ENCODE results near the gene GPATCH1.
A peak's percentile ranks its signal among the peaks of the same experiment; 100 is the strongest.

The GPATCH1 gene

DNA sequence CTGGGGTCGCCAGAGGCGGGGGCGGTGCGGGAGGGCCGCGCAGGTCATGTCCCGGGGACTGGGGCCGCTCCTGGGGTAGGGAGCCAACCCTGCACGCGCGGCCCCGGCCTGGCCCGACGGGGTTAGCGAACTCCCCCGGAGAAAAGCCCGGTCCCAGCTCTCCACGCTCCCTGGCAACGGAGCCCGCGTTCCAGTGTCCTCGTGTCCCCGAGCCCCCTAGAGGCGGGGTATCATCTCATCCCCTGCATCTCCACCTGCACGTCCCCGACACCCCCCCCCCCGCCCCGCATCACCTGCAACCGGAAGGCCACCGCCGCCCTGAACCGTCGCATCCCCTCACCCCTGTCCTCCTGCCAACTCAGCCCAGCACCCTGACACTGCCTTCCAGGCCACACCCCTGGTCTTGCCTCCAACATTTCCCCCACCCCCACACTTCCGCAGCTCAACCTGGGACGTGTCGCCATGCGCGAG lies 53.6 kb downstream of the GPATCH1 start:
- peaks cover 12% of the 10 kb centered on the region for H3K36me3 ChIP-seq

DNA sequence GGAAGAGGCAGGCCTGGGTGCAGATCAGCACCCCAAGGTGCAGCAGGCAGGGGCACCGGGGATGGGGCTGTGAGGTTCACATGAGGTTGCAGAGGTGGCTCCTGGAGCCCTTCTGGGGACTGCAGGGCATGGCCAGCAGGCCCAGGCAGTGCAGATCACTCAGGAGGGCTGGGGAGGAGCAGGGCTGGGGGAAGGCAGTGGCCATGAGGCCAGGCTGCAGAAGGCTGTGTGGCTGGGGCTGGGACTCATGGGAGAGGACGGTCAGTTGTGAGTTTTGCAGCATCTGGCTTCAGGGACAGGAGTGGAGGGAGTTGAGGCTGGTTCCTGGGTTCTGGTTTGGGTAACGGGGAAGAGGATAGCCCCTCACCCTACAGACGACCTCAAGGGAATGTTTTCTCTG lies 58.2 kb downstream of the GPATCH1 start:
- Histone ChIP-seq H3K27ac (no peak overlapping the region), H3K9me3 (no peaks in the 10 kb centered on the region), H3K27me3 (peaks cover 16% of the 10 kb centered on the region), H3K36me3 (no peaks in the 10 kb centered on the region), H3K4me1 (ENCODE audit: control insufficient read depth in 1 of 2, insufficient read depth in 1 of 2, low read depth in 1 of 2, low read length in 1 of 2) (peaks cover 5 to 14% of the 10 kb centered on the region in 2 experiments), H3K4me3 (ENCODE audit: low read depth in 1 of 2, low read length in 1 of 2) (no peak overlapping the region)
- TF ChIP-seq, protein P1, sequence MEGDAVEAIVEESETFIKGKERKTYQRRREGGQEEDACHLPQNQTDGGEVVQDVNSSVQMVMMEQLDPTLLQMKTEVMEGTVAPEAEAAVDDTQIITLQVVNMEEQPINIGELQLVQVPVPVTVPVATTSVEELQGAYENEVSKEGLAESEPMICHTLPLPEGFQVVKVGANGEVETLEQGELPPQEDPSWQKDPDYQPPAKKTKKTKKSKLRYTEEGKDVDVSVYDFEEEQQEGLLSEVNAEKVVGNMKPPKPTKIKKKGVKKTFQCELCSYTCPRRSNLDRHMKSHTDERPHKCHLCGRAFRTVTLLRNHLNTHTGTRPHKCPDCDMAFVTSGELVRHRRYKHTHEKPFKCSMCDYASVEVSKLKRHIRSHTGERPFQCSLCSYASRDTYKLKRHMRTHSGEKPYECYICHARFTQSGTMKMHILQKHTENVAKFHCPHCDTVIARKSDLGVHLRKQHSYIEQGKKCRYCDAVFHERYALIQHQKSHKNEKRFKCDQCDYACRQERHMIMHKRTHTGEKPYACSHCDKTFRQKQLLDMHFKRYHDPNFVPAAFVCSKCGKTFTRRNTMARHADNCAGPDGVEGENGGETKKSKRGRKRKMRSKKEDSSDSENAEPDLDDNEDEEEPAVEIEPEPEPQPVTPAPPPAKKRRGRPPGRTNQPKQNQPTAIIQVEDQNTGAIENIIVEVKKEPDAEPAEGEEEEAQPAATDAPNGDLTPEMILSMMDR (IDR thresholded peaks at IDR 0.05), result no peak

More for the DNA sequence above, 53.6 kb downstream of the GPATCH1 start:
- Histone ChIP-seq H3K4me3 (ENCODE audit: low read depth in 1 of 2, low read length in 1 of 2) (peak overlapping the region in 1 of 2 experiments; percentile 24), H3K27me3 (peaks cover 25% of the 10 kb centered on the region), H3K4me1 (ENCODE audit: control insufficient read depth in 1 of 2, insufficient read depth in 1 of 2, low read depth in 1 of 2, low read length in 1 of 2) (peaks cover 0 to 7% of the 10 kb centered on the region in 2 experiments), H3K9me3 (no peaks in the 10 kb centered on the region), H3K27ac (no peak overlapping the region)
- TF ChIP-seq, protein P1 (IDR thresholded peaks at IDR 0.05), result no peak

DNA sequence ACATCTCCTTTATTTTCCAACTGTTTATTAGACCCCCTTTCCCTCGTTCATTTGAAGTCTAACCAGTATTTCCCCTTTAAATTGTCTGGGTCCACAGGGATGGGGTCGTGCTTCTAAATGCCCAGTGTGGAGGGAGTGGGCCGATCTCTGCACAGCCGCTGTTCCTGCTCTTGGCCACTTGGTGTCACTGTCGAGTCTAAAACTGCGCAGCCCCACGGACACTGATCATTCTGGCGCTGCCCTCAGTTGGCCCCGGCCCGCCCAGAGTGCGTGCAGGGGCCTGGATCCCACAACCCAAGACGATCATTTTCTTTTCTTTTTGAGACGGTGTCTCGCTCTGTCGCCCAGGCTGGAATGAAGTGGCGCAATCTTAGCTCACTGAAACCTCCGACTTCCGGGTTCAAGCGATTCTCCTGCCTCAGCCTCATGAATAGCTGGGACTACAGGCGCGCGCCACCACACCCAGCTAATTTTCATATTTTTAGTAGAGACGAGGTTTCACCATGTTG lies 63.0 kb downstream of the GPATCH1 start:
- TF ChIP-seq, protein P1 (IDR thresholded peaks at IDR 0.05), result peak; percentile 98
- H3K4me3 ChIP-seq (ENCODE audit: low read depth in 1 of 2, low read length in 1 of 2), result peak overlapping the region; percentile 58 to 67
- H3K9me3 ChIP-seq, result no peaks in the 10 kb centered on the region
- no peaks in the 10 kb centered on the region for H3K27me3 ChIP-seq
- H3K4me1 ChIP-seq (ENCODE audit: control insufficient read depth in 1 of 2, insufficient read depth in 1 of 2, low read depth in 1 of 2, low read length in 1 of 2), result peaks cover 11 to 12% of the 10 kb centered on the region in 2 experiments
- peak overlapping the region; percentile 36 for H3K27ac ChIP-seq
- H3K36me3 ChIP-seq, result no peaks in the 10 kb centered on the region

DNA sequence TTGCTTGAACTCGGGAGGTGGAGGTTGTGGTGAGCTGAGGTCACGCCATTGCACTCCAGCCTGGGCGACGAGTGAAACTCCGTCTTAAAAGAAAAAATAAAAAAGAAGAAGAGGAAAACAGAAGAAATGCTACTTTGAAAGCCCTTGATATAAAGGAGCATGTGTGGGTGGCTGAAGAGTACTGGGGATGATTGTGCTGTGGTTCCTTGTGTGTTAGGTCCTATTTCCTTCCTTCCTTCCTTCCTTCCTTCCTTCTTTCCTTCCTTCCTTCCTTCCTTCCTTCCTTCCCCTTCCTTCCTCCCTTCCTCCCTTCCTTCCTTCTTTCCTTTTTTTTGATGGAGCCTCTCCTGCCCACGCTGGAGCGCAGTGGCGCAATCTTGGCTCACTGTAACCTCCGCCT lies 65.2 kb downstream of the GPATCH1 start:
- no peaks in the 10 kb centered on the region for H3K27me3 ChIP-seq
- TF ChIP-seq, protein P1 (IDR thresholded peaks at IDR 0.05), result no peak
- no peaks in the 10 kb centered on the region for H3K36me3 ChIP-seq
- H3K4me1 ChIP-seq (ENCODE audit: control insufficient read depth in 1 of 2, insufficient read depth in 1 of 2, low read depth in 1 of 2, low read length in 1 of 2), result peaks cover 16 to 18% of the 10 kb centered on the region in 2 experiments
- no peak overlapping the region for H3K4me3 ChIP-seq (ENCODE audit: low read depth in 1 of 2, low read length in 1 of 2)
- no peak overlapping the region for H3K27ac ChIP-seq
- no peaks in the 10 kb centered on the region for H3K9me3 ChIP-seq

DNA sequence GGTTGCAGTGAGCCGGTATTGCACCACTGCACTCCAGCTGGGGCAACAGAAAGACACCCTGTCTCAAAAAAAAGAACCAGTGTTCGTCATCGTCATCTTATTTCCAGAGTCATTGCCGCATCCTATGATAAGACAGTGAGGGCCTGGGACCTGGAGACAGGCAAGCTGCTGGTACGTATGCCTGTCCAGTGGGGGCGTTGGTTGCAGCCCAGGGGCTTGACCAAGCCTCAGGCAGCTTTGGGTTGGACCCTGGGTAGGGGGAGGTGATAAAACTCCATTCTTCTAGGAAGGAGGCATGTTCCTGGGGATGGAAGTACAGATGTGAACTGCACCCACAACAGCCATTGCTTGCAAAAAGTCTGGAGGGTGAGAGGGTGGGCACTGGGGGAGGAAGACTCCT lies 66.6 kb downstream of the GPATCH1 start:
- H3K4me3 ChIP-seq (ENCODE audit: low read depth in 1 of 2, low read length in 1 of 2), result no peak overlapping the region
- H3K36me3 ChIP-seq, result no peaks in the 10 kb centered on the region
- peaks cover 28 to 29% of the 10 kb centered on the region in 2 experiments for H3K4me1 ChIP-seq (ENCODE audit: control insufficient read depth in 1 of 2, insufficient read depth in 1 of 2, low read depth in 1 of 2, low read length in 1 of 2)
- no peaks in the 10 kb centered on the region for H3K27me3 ChIP-seq
- no peaks in the 10 kb centered on the region for H3K9me3 ChIP-seq
- TF ChIP-seq, protein P1 (IDR thresholded peaks at IDR 0.05), result no peak
- H3K27ac ChIP-seq, result no peak overlapping the region
